ENCODE measurements around the gene DGKD. TPM values are rescaled to one million over a fixed set of nuclear protein-coding genes. Genes with fewer than 3 reads are reported as not detected.

DGKD gene
- total RNA-seq, 2 experiments from 2014 or later, result 63.2 to 76.0 TPM

- no peak for DNase-seq
- H3K36me3 Mint-ChIP-seq, result peaks cover 39% of the 10 kb centered on the region
- no peak overlapping the region for H3K27ac Mint-ChIP-seq
- no peak overlapping the region for H3K4me3 Mint-ChIP-seq
- no peaks in the 10 kb centered on the region for H3K9me3 Mint-ChIP-seq
- no peaks in the 10 kb centered on the region for H3K4me1 Mint-ChIP-seq
- H3K27me3 Mint-ChIP-seq, result no peaks in the 10 kb centered on the region
Measured at GRCh38 chr2:233471291-233472035, 117.2 kb downstream of the DGKD start.

DNA sequence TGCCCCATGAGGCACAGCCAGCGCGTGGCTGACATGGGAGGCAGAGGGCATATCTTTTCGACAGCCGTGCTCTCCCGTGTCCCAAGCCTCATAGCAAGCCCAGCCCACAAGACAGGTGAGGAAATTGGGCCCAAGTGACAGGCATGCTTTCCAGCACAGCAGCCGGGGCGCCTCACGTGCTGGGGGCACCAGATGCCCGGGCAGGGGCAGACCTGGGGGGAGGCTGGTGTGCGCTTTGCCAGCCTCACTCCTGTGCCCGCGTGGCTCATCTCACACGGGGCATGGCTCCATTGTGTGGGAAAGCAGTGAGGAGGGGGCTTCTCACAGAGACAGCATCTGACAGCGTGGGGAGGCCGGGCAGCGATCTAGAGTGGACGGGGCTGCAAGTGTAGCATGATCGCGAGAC lies 119.1 kb downstream of the DGKD start:
- no peak for DNase-seq

DNA sequence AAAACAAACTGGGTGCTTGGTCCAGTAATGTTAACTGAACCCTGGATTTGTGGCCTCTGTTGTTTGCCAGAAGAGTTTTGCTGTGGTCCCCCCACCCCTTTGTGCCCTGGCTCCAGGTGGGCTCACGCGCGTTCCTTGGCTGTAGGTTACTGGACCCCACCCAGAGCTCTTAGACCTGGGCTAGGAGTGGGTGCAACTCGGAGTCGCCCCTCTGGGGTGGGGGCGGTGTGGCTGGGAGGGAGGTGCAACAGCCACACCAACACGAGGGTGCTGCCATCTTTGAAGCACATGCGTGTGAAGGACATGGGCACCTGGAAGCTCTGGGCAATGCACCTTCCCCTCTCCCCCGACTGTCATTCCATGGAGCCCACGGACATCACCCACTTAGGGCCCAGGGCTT lies 119.6 kb downstream of the DGKD start:
- peaks cover 35% of the 10 kb centered on the region for H3K36me3 Mint-ChIP-seq
- no peaks in the 10 kb centered on the region for H3K4me1 Mint-ChIP-seq
- H3K27me3 Mint-ChIP-seq, result no peaks in the 10 kb centered on the region
- no peak overlapping the region for H3K4me3 Mint-ChIP-seq
- no peak for DNase-seq
- peak overlapping the region; percentile 5 for H3K27ac Mint-ChIP-seq
- no peaks in the 10 kb centered on the region for H3K9me3 Mint-ChIP-seq

More for the DNA sequence above, 119.1 kb downstream of the DGKD start:
- H3K36me3 Mint-ChIP-seq, result peaks cover 37% of the 10 kb centered on the region
- H3K27ac Mint-ChIP-seq, result no peak overlapping the region
- no peaks in the 10 kb centered on the region for H3K4me1 Mint-ChIP-seq
- H3K9me3 Mint-ChIP-seq, result no peaks in the 10 kb centered on the region
- no peak overlapping the region for H3K4me3 Mint-ChIP-seq
- H3K27me3 Mint-ChIP-seq, result no peaks in the 10 kb centered on the region

GRCh38 chr2:233474308-233475160 lies 120.2 kb downstream of the DGKD start:
- Mint-ChIP-seq H3K27me3 (no peaks in the 10 kb centered on the region), H3K36me3 (peaks cover 31% of the 10 kb centered on the region), H3K4me3 (no peak overlapping the region), H3K27ac (peak overlapping the region; percentile 5), H3K4me1 (no peaks in the 10 kb centered on the region), H3K9me3 (no peaks in the 10 kb centered on the region)
- DNase-seq, result no peak

- Mint-ChIP-seq H3K9me3 (no peaks in the 10 kb centered on the region), H3K4me1 (no peaks in the 10 kb centered on the region), H3K36me3 (peaks cover 20% of the 10 kb centered on the region), H3K27me3 (no peaks in the 10 kb centered on the region), H3K4me3 (no peak overlapping the region), H3K27ac (no peak overlapping the region)
- DNase-seq, result no peak
Measured at GRCh38 chr2:233476063-233476410, 121.7 kb downstream of the DGKD start.

DNA sequence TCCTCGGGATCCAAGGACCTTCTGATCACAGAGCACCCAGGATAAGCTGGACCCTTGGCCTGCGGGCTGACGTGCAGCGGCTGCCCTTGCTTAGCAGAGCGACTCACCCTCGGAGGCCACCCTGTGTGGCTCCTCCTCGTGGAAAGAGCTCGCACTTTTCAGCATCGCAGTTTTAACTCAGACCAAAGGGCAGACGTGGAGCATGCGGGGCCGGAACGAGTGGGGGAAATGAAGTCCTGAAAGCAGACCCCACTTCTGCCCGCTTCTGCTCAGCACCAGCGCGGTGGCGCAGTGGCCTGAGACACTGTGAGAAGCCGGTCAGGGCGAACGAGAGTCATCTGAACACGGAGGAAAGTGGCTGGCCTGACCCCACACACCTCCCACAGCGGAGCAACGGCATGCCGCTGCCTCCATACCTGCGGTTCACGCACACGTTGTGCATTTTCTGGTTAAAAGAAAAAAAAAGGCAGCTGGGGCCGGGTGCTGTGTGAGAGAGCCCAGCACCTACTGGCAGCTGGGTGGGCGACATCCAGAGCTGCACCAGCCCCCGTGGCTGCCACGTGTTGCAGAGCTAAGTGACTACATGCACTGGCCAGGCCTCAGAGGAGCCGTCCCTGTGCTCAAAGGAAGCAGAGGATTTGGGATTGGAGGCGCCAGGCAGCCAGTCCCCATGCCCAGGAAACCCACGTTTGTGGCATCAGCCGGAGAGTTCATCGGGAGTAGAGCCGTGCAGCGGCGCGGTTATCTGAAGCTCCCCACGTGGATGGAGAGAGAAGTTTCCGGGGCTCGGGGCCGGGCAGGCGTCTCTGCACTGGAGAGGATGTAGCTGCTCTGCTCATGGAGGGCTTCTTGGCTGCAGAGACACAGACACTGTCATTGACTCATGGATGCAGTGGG lies 122.6 kb downstream of the DGKD start:
- H3K27ac Mint-ChIP-seq, result no peak overlapping the region
- no peak overlapping the region for H3K4me3 Mint-ChIP-seq
- no peak for DNase-seq
- no peaks in the 10 kb centered on the region for H3K4me1 Mint-ChIP-seq
- no peaks in the 10 kb centered on the region for H3K27me3 Mint-ChIP-seq
- no peaks in the 10 kb centered on the region for H3K9me3 Mint-ChIP-seq
- H3K36me3 Mint-ChIP-seq, result peaks cover 13% of the 10 kb centered on the region

DNA sequence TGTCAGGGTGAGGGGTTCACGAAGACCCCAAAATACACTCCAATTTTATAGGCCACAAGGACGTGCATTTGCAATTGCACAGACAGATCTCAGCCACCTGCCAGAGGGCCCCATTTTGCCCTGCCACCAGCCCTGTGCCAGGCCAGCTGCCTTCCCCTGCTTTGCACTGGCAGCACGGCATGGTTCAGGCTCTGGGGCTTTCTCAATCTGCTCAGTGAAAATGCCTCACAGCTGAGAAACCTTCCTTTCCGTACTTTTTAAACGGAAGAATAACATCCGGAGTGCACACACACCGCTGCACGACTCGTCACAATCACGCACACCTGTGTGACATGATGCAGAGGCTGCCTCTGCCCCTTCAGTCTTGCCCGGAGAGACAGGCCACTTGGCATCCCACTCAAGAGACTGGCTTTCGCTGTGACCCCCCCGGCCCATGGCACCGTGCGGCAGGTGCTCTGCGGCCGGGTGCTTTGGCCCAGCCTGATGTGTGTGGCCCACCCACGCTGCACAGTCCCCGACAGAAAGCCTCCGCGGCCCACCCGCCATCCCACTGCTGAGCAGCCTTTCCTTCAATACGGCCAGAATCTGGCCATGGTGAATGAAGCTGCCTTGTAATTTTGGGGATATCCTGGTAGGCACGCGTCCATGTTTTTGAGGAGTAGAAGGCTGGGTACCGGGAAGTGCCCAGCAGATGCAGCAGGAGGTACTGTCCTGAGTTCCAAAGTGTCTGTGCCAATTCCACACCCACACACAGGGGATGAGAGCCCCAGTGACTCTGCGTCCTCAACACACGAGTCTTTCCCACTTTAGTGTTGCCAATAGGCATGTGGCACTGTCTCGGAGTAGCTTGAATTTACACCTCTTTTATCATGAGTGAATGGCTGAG lies 123.5 kb downstream of the DGKD start:
- H3K4me3 Mint-ChIP-seq, result no peak overlapping the region
- no peaks in the 10 kb centered on the region for H3K9me3 Mint-ChIP-seq
- no peak for DNase-seq

GRCh38 chr2:233479616-233480489 lies 125.6 kb downstream of the DGKD start:
- H3K4me1 Mint-ChIP-seq, result no peaks in the 10 kb centered on the region
- no peak for DNase-seq
- no peaks in the 10 kb centered on the region for H3K9me3 Mint-ChIP-seq
- H3K4me3 Mint-ChIP-seq, result no peak overlapping the region
- no peaks in the 10 kb centered on the region for H3K27me3 Mint-ChIP-seq
- peaks cover 3% of the 10 kb centered on the region for H3K36me3 Mint-ChIP-seq
- H3K27ac Mint-ChIP-seq, result no peak overlapping the region

More for the DNA sequence above, 123.5 kb downstream of the DGKD start:
- no peaks in the 10 kb centered on the region for H3K4me1 Mint-ChIP-seq
- H3K27me3 Mint-ChIP-seq, result no peaks in the 10 kb centered on the region
- H3K27ac Mint-ChIP-seq, result no peak overlapping the region
- H3K36me3 Mint-ChIP-seq, result peaks cover 4% of the 10 kb centered on the region

DNA sequence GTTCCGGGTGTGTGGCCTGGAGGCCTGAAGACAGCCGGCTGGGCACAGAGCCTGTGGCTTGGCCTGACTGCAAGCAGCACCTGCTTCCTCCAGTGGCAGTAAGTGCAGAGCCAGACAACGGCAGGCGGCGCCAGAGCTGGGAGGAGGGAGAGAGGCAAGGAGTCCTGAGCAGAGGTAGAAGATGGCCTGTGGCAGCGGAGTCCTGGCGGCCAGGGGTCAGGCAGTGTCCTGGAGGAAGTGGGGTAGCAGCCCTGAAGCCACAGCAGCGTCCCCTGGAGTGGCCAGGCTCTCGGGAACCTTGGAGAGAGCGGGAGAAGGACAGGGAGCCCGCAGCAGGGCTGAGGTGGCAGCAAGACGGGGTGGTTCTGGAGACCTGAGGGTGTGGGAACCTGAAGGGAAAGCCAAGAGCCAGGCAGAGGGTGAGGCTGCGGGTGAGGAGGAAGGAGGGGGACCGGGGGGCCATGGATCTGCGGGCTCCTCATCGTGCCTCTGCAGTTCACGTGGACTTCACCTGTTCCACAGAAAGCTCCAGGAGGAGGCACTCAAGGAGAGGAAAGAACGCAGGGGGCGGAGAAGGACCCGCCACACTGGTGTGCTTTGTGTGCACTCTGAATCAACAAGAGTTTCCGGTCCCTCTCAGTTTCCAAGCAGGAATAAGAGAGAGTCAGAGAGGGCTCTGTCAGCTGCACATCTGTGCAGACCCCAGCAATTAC lies 126.4 kb downstream of the DGKD start:
- no peaks in the 10 kb centered on the region for H3K9me3 Mint-ChIP-seq
- no peaks in the 10 kb centered on the region for H3K4me1 Mint-ChIP-seq
- H3K4me3 Mint-ChIP-seq, result no peak overlapping the region
- peaks cover 3% of the 10 kb centered on the region for H3K36me3 Mint-ChIP-seq
- H3K27me3 Mint-ChIP-seq, result no peaks in the 10 kb centered on the region
- no peak for DNase-seq
- H3K27ac Mint-ChIP-seq, result no peak overlapping the region

GRCh38 chr2:233481368-233482142 lies 127.3 kb downstream of the DGKD start:
- no peak for DNase-seq
- no peak overlapping the region for H3K4me3 Mint-ChIP-seq
- H3K27me3 Mint-ChIP-seq, result no peaks in the 10 kb centered on the region
- H3K9me3 Mint-ChIP-seq, result no peaks in the 10 kb centered on the region
- no peak overlapping the region for H3K27ac Mint-ChIP-seq
- no peaks in the 10 kb centered on the region for H3K4me1 Mint-ChIP-seq
- H3K36me3 Mint-ChIP-seq, result peaks cover 3% of the 10 kb centered on the region

- H3K27ac Mint-ChIP-seq, result no peak overlapping the region
- no peak overlapping the region for H3K4me3 Mint-ChIP-seq
Measured at GRCh38 chr2:233482616-233483015, 128.3 kb downstream of the DGKD start.

GRCh38 chr2:233485726-233486125 lies 131.4 kb downstream of the DGKD start:
- Mint-ChIP-seq H3K9me3 (no peaks in the 10 kb centered on the region), H3K4me1 (peaks cover 1% of the 10 kb centered on the region), H3K36me3 (peaks cover 2% of the 10 kb centered on the region), H3K27me3 (no peaks in the 10 kb centered on the region), H3K4me3 (no peak overlapping the region), H3K27ac (no peak overlapping the region)
- DNase-seq, result no peak

More at GRCh38 chr2:233482616-233483015, 128.3 kb downstream of the DGKD start:
- Mint-ChIP-seq H3K36me3 (no peaks in the 10 kb centered on the region), H3K9me3 (no peaks in the 10 kb centered on the region), H3K27me3 (no peaks in the 10 kb centered on the region), H3K4me1 (no peaks in the 10 kb centered on the region)
- no peak for DNase-seq
